ENCODE results near the gene GPX3.

Gene GPX3

GRCh38 chr5:151058301-151058700, 37.9 kb downstream of the GPX3 start:
- no peak overlapping the region for H3K4me3 ChIP-seq (ENCODE audit: low read depth, low read length)
- in situ Hi-C loops (cut with HindIII; ENCODE audit: low sequenced_read_pairs), result no loop called here
- no peak for DNase-seq (ENCODE audit: low read depth)
- no peak for TF ChIP-seq CTCF (IDR thresholded peaks at IDR 0.05; ENCODE audit: low read depth, low read length, missing control alignments)

GRCh38 chr5:151058891-151059489, 38.6 kb downstream of the GPX3 start:
- no peak overlapping the region for H3K4me3 ChIP-seq (ENCODE audit: low read depth, low read length)
- no peak for TF ChIP-seq CTCF (IDR thresholded peaks at IDR 0.05; ENCODE audit: low read depth, low read length, missing control alignments)
- no peak for DNase-seq (ENCODE audit: low read depth)
- in situ Hi-C loops (cut with HindIII; ENCODE audit: low sequenced_read_pairs), result no loop called here

GRCh38 chr5:151060742-151061141, 40.4 kb downstream of the GPX3 start:
- no peak for DNase-seq (ENCODE audit: low read depth)
- in situ Hi-C loops (cut with HindIII; ENCODE audit: low sequenced_read_pairs), result no loop called here
- H3K4me3 ChIP-seq (ENCODE audit: low read depth, low read length), result no peak overlapping the region
- no peak for TF ChIP-seq CTCF (IDR thresholded peaks at IDR 0.05; ENCODE audit: low read depth, low read length, missing control alignments)

GRCh38 chr5:151062405-151063141, 42.2 kb downstream of the GPX3 start:
- H3K4me3 ChIP-seq (ENCODE audit: low read depth, low read length), result no peak overlapping the region
- no peak for TF ChIP-seq CTCF (IDR thresholded peaks at IDR 0.05; ENCODE audit: low read depth, low read length, missing control alignments)
- in situ Hi-C loops (cut with HindIII; ENCODE audit: low sequenced_read_pairs), result no loop called here
- DNase-seq (ENCODE audit: low read depth), result no peak

- in situ Hi-C loops (cut with HindIII; ENCODE audit: low sequenced_read_pairs), result no loop called here
- no peak overlapping the region for H3K4me3 ChIP-seq (ENCODE audit: low read depth, low read length)
- TF ChIP-seq CTCF (IDR thresholded peaks at IDR 0.05; ENCODE audit: low read depth, low read length, missing control alignments), result no peak
- peak; percentile 67 for DNase-seq (ENCODE audit: low read depth)
Observed at GRCh38 chr5:151063142-151063989, 43.0 kb downstream of the GPX3 start.

GRCh38 chr5:151064916-151065499, 44.6 kb downstream of the GPX3 start:
- DNase-seq (ENCODE audit: low read depth), result no peak
- no peak for TF ChIP-seq CTCF (IDR thresholded peaks at IDR 0.05; ENCODE audit: low read depth, low read length, missing control alignments)
- in situ Hi-C loops (cut with HindIII; ENCODE audit: low sequenced_read_pairs), result no loop called here
- no peak overlapping the region for H3K4me3 ChIP-seq (ENCODE audit: low read depth, low read length)

All from astrocyte of the cerebellum (primary cell).